Subcutaneous abdominal adipose tissue (tissue), 5 donors: ENCODE data around the gene SHLD2.
"Not testable (repeated sequence)": the region's sequence is repeated elsewhere in the genome, so short reads cannot be mapped to it uniquely, and the experiment has no call there.

Source experiments
- H3K27ac ChIP-seq: one replicate; pipeline ENCODE4 v1.7.0; 2013; ENCODE audit warnings: low read depth, mild to moderate bottlenecking, inconsistent platforms, low read length, moderate library complexity
- H3K27me3 ChIP-seq, 5 donors: one replicate each; pipeline ENCODE4 v1.7.0; 2013; ENCODE audit warnings: low read length in 5 of 5, inconsistent platforms in 1 of 5; ENCODE audit not compliant: control insufficient read depth in 5 of 5, insufficient read depth in 4 of 5
- H3K36me3 ChIP-seq, 5 donors: one replicate each; pipeline ENCODE4 v1.7.0; 2013; ENCODE audit warnings: low read length in 5 of 5; ENCODE audit not compliant: control insufficient read depth in 5 of 5, insufficient read depth in 5 of 5
- H3K4me1 ChIP-seq, 5 donors: one replicate each; pipeline ENCODE4 v1.7.0; 2013; ENCODE audit warnings: low read length in 5 of 5, mild to moderate bottlenecking in 3 of 5, moderate library complexity in 1 of 5; ENCODE audit not compliant: control insufficient read depth in 5 of 5, insufficient read depth in 5 of 5
- H3K4me3 ChIP-seq, 5 donors: one replicate each; pipeline ENCODE4 v1.7.0; 2013; ENCODE audit warnings: low read length in 5 of 5, low read depth in 1 of 5
- H3K9ac ChIP-seq, 5 donors: one replicate each; pipeline ENCODE4 v1.7.0; 2013; ENCODE audit warnings: low read length in 5 of 5, mild to moderate bottlenecking in 4 of 5, moderate library complexity in 3 of 5
- H3K9me3 ChIP-seq, 5 donors: one replicate each; pipeline ENCODE4 v1.7.0; 2013; ENCODE audit warnings: low read length in 5 of 5; ENCODE audit not compliant: control insufficient read depth in 5 of 5
- donor health status: healthy.
- donor health status: healthy.
- donor health status: healthy.
- donor health status: healthy.
- donor health status: healthy.

SHLD2 gene

GRCh38 chr10:87104727-87105126, 9.7 kb downstream of the SHLD2 start:
- H3K27me3 ChIP-seq, H3K4me1 ChIP-seq, H3K9ac ChIP-seq, H3K27ac ChIP-seq, H3K4me3 ChIP-seq, H3K9me3 ChIP-seq: not testable (repeated sequence)
- H3K36me3 ChIP-seq: peaks cover 15 to 32% (median 24%) of the 10 kb centered on the region in 5 donors

DNA sequence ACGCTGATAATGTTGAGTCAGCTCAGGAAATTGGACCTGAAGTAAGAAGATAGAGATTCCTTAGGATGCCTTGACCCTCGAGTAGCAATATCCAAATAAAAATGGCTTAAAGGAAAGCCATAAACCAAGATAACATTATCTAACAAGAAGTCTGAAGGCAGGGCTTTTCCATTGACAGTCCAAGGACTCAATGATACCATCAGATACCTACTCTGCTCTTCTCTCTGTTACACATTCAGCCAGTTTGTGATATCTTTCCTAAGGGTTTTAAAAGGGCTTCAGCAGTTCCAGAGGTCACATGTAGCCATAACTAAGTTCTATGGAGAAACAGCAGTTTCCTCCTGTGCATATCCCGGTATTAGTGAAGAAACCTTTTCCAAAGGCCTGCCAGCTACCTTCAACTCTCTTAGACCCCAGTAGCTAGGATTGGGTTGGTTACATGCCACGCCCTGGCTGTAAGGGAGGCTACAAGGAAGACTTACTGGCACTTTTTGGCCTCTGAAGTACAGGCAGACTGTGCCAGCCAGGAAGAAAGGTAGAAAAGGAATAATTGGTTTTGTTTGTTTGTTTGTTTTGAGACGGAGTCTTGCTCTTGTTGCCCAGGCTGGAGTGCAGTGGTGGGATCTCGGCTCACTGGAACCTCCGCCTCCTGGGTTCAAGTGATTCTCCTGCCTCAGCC, 10.6 kb downstream of the SHLD2 start:
- Histone ChIP-seq H3K27ac (no peak overlapping the region), H3K4me1 (no peaks in the 10 kb centered on the region), H3K36me3 (peaks cover 12 to 36% (median 24%) of the 10 kb centered on the region in 5 donors), H3K9me3 (no peaks in the 10 kb centered on the region), H3K27me3 (no peaks in the 10 kb centered on the region), H3K4me3 (no peak overlapping the region), H3K9ac (no peak overlapping the region)

DNA sequence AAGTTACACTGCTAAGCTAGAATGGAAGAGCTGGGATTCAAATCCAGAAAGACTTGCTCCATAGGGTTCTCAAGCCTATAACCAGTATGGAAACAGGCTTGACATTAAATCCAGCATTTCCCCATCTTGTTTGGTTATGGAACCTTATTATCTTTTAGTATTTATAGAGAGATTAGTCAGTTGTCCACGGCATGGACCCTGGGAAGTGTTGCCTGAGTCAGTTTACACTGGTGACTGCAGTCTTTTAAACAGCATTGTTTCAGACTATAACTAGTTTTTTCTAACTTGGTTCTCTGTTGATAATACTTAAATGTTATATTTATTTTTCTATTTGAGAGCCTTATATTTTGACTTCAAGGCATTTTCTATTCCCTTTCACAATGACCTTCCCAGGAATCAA, 23.1 kb downstream of the SHLD2 start:
- not testable (repeated sequence) for H3K4me1 ChIP-seq, H3K27me3 ChIP-seq, H3K27ac ChIP-seq, H3K36me3 ChIP-seq, H3K9ac ChIP-seq, H3K4me3 ChIP-seq, H3K9me3 ChIP-seq

DNA sequence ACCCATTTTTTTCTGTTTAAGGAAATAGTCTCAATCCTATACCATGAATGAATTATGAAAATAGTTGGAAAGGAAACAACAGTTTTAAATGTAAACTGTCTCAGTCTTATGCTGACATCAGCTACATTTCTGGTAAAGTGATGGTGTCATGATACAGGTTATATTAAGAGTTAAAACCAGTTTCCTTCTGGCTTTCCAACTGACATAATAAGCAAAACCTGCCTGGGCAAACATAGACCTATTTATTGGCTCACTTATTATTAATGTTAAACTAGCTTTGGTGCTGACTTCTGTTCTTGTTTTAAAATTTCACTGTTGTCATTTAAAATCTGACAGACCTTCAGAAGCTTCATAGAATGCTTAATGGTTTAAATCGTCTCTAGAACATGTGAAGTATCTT, 24.0 kb downstream of the SHLD2 start:
- H3K9ac ChIP-seq, H3K27ac ChIP-seq, H3K9me3 ChIP-seq, H3K4me3 ChIP-seq, H3K4me1 ChIP-seq, H3K36me3 ChIP-seq, H3K27me3 ChIP-seq: not testable (repeated sequence)

- not testable (repeated sequence) for H3K9me3 ChIP-seq, H3K9ac ChIP-seq, H3K27ac ChIP-seq, H3K27me3 ChIP-seq, H3K4me1 ChIP-seq, H3K36me3 ChIP-seq, H3K4me3 ChIP-seq
Measured at GRCh38 chr10:87123351-87123750, 28.3 kb downstream of the SHLD2 start.

DNA sequence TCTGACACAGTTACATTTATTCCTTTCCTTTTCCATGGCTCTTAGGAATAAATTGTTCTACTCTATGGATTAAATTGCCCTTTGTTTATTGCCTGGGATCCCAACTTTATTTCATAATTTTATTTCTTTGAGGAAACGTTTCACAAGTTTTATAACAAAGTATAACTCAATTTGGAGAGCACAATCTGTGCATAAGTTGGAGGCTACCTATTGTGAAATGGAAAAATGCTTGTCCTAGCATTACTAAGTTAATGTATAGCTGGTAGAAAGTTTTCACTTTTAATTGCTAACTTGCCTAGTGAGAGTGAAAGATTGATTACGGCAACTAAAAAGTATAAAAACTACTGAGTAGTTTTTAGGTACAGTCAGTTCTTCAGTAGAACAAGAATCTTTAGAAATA, 32.0 kb downstream of the SHLD2 start:
- H3K36me3 ChIP-seq, H3K4me1 ChIP-seq, H3K27me3 ChIP-seq, H3K9me3 ChIP-seq, H3K4me3 ChIP-seq, H3K27ac ChIP-seq, H3K9ac ChIP-seq: not testable (repeated sequence)

DNA sequence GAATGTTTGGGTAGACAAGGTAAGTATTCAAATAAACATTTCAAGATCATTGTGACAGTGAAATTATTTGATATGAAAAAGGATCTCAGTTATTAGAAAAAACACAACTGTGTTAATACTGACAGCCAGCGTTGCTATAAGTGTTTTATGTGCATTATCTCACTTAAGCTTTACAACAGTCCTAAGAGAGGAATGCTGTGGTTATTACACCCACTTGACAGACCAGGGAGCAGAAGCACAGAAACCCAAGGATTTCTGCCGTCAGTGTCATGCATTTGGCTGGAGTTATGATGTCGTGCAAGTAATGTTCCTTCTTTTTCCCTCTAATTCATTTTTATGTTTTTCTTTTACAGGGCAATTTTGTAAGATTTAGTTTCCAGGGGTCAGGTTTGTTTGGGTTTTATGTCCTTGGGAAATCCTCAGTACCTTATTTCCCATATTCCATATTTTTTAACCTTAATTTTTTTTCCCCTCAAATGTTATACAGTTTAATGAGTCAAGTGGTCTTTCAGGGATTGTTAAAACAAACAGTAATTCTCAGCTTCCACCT, 32.7 kb downstream of the SHLD2 start:
- not testable (repeated sequence) for H3K4me1 ChIP-seq

DNA sequence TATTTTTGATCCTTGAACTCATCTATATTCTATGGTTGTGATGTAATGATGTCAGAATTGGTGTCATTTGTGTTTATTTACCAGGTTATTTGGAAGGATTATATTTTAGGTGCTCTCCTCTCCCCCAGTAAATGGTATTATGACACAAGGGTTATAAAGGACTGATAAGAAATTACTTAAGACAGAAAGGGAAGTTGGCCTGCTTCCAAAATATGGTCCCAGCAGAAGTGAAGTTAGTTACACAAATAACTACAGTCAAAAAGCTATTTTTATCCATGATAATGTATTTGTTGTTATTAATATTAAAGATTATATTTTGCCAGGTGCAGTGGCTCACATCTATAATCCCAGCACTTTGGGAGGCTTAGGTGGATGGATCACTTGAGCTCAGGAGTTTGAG, 37.2 kb downstream of the SHLD2 start:
- H3K4me3 ChIP-seq, H3K9me3 ChIP-seq, H3K9ac ChIP-seq, H3K36me3 ChIP-seq, H3K4me1 ChIP-seq, H3K27ac ChIP-seq, H3K27me3 ChIP-seq: not testable (repeated sequence)

More for the DNA sequence above, 32.7 kb downstream of the SHLD2 start:
- not testable (repeated sequence) for H3K27ac ChIP-seq, H3K9me3 ChIP-seq, H3K27me3 ChIP-seq, H3K36me3 ChIP-seq, H3K9ac ChIP-seq, H3K4me3 ChIP-seq

DNA sequence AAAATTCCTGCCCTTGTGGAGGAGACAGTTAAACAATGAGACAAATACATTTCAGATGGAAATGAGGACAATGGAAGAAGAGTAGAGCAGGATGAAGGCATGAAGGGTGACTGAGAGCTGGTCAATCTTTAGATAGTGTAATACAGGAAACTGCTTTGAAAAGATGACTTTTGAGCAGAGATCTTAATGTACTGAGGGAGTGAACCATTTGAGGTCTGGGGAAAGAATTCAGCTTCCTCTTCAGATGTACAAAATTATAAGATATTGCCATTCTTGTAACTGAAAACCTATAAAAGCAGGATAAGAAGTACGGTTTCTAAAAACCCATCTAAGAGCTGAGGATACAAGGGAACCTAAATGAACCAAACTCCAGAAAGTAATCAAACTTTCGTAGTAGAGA, 38.9 kb downstream of the SHLD2 start:
- not testable (repeated sequence) for H3K27me3 ChIP-seq, H3K4me1 ChIP-seq, H3K36me3 ChIP-seq, H3K4me3 ChIP-seq, H3K9me3 ChIP-seq, H3K9ac ChIP-seq, H3K27ac ChIP-seq

DNA sequence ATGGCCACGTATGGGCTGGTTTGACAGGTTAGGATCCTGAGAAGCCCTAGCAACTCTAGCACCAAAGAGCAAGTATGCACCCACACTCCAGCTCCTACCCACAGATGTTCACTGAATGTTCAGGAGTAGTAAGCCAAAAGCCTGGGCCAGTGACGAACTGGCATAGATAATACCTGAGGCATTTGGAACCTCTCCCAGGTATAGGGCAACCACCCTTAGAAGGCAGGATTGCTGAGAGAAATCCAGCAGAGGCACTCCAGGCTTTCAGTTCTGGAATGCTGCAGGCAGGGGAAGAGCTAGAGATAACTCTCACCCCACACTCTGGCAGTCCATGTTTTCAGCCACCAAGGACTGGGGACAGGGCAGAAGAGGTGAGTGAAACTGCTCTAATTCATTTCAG, 39.4 kb downstream of the SHLD2 start:
- not testable (repeated sequence) for H3K27ac ChIP-seq, H3K27me3 ChIP-seq, H3K9me3 ChIP-seq, H3K9ac ChIP-seq, H3K4me1 ChIP-seq, H3K4me3 ChIP-seq, H3K36me3 ChIP-seq

GRCh38 chr10:87137478-87137877, 42.5 kb downstream of the SHLD2 start:
- not testable (repeated sequence) for H3K27ac ChIP-seq, H3K4me3 ChIP-seq, H3K9ac ChIP-seq, H3K9me3 ChIP-seq, H3K27me3 ChIP-seq, H3K36me3 ChIP-seq, H3K4me1 ChIP-seq
